ENCODE results near the gene CDK2AP2. TPM values are rescaled to one million over a fixed set of nuclear protein-coding genes. Genes with fewer than 3 reads are reported as not detected.

CDK2AP2 gene
- total RNA-seq, 4 donors from 2014 or later, result 60.4 to 97.7 (median 77.2) TPM

DNA sequence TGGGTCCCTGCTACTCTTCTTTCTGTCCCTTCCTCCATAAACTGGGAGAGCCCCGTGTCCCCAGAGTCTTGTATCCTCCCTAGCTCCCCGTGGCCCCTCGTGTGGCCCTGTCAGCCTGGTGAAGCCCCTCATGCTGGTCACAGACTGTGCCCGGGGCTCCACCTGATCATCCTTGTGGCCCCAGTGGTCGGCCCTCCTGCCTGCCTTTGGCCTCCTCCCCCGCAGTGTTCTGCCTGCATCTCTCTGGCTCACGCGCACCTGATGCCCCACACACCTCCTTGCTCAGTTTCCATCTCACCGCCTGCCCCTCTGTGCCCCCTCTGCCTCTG is 16.5 kb upstream of the CDK2AP2 start:
- Histone ChIP-seq H3K9me3 (no peaks in the 10 kb centered on the region), H3K4me3 (no peak overlapping the region), H3K4me1 (peaks cover 0 to 7% (median 0%) of the 10 kb centered on the region in 4 donors), H3K27ac (no peak overlapping the region), H3K27me3 (no peaks in the 10 kb centered on the region), H3K36me3 (no peaks in the 10 kb centered on the region)
- no peak for DNase-seq
- TF ChIP-seq POLR2A (IDR thresholded peaks at IDR 0.05), result no peak
- TF ChIP-seq, protein P1, sequence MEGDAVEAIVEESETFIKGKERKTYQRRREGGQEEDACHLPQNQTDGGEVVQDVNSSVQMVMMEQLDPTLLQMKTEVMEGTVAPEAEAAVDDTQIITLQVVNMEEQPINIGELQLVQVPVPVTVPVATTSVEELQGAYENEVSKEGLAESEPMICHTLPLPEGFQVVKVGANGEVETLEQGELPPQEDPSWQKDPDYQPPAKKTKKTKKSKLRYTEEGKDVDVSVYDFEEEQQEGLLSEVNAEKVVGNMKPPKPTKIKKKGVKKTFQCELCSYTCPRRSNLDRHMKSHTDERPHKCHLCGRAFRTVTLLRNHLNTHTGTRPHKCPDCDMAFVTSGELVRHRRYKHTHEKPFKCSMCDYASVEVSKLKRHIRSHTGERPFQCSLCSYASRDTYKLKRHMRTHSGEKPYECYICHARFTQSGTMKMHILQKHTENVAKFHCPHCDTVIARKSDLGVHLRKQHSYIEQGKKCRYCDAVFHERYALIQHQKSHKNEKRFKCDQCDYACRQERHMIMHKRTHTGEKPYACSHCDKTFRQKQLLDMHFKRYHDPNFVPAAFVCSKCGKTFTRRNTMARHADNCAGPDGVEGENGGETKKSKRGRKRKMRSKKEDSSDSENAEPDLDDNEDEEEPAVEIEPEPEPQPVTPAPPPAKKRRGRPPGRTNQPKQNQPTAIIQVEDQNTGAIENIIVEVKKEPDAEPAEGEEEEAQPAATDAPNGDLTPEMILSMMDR (IDR thresholded peaks at IDR 0.05), result no peak

DNA sequence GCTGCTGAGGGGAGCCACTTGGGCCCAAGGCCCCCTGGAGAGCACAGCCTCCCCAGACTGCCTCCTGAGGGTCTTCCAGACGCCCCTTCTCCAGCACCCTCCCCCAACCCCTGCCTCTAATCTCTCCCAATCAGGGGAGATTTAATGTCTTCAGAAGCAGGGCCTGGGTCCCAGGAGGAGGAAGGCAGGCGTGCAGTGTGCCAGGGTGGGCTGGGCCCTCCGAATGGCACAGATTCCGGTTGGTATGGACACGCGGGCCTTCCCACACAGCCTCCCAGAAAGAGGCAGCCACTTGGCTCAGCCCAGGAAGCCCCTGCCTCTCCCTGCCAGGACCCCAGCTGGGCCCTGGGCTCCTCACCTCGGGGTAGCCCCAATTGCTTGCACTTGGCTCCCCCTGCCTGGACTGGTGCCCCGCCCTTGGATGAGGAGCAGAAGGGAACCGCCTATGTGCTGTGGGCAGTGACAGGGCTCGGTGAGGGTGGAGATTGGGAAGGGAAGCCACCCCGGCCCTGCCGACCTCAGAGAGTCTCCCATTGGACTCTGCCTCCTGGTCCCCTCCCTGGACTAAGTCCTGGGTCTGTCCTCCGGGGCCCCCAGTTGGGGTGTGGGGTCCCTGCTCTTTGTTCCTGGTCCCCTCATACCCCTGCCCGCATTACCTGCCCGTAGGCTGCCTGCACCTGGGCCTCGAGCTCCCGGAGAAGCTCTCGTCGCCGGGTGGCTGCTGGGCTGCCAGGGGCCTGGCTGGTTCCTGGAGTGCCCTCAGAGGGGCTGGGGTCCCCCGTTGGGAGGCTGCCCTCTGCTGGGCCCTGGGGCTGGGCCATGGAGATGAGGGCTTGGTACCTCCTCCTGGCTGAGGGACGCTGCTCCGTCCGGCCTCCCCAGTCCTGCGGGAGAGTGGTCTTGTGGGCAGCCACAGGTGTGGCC is 15.9 kb upstream of the CDK2AP2 start:
- TF ChIP-seq, protein P1 (IDR thresholded peaks at IDR 0.05), result no peak
- no peak for TF ChIP-seq POLR2A (IDR thresholded peaks at IDR 0.05)
- Histone ChIP-seq H3K9me3 (no peaks in the 10 kb centered on the region), H3K27ac (no peak overlapping the region), H3K4me3 (no peak overlapping the region), H3K36me3 (no peaks in the 10 kb centered on the region), H3K27me3 (no peaks in the 10 kb centered on the region), H3K4me1 (peaks cover 0 to 7% (median 0%) of the 10 kb centered on the region in 4 donors)
- DNase-seq, result no peak

DNA sequence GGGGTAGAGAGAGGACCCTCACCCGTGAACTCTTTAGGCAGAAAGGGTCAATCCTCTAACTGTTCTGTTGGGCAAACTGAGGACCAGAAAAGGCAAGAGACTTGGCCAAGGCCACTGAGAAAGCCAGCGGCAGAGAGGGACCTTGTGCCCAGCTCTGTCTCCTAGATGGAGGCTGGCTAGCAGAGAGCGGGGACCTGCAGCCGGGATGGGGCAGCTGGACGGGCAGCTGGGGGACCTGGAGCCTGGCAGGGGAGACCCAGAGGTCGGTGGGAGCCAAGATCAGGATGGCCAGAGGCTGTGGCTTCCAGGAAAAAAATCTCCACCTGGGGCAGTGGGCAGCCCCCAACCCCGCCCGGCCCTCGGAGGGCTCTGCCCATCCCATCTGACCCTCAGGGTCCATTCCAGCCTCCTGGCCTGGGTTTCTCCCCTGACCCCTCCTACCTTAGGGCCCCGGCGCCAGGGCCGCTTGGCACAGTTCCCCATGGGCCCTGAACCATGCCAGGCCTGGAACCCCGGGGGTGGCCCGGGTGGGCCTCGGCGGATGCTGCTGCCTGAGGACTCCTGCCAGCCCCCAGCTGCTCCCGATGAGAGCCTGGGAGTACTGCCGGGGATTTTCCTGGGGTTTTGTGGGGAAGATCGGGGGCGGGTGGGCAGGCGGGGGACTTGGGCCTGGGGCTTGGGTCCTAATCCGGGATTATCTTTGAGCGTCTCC is 15.0 kb upstream of the CDK2AP2 start, which contains the start of gene CABP2:
CABP2 (minus strand) TSS at position 603 of the 712 bp plus-strand sequence; CDS start at position 483, 120 bp downstream.
- H3K27me3 ChIP-seq, result no peaks in the 10 kb centered on the region
- H3K27ac ChIP-seq, result no peak within 1 kb of the TSS
- H3K4me3 ChIP-seq, result no peak within 1 kb of the TSS
- DNase-seq, result no peak
- H3K9me3 ChIP-seq, result no peaks in the 10 kb centered on the region
- no peaks in the 10 kb centered on the region for H3K36me3 ChIP-seq
- TF ChIP-seq POLR2A (IDR thresholded peaks at IDR 0.05), result no peak
- TF ChIP-seq, protein P1 (IDR thresholded peaks at IDR 0.05), result no peak
- H3K4me1 ChIP-seq, result peaks cover 0 to 7% (median 0%) of the 10 kb centered on the region in 4 donors

DNA sequence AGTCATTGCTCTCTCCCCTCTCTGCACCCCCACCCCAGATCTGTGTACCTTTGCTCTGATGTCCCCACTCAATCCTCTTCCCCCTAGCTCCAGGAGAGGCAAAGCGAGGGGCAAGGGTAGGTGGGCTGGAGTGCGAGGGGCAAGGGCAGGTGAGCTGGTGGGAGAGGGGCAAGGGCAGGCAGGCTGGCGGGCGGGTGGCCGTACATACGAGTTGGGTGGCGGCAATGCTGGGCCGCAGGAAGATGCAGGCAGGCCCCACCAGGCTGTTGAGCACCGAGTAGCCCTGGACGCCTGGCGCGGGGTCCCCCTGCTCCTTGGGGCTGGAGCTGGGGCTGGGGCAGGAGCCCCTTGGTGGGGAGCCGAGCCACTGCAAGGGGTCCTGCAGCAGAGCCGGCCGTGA is 14.4 kb upstream of the CDK2AP2 start:
- Histone ChIP-seq H3K4me1 (peaks cover 0 to 7% (median 0%) of the 10 kb centered on the region in 4 donors), H3K4me3 (no peak overlapping the region), H3K9me3 (no peaks in the 10 kb centered on the region), H3K27me3 (no peaks in the 10 kb centered on the region), H3K27ac (no peak overlapping the region), H3K36me3 (no peaks in the 10 kb centered on the region)
- no peak for DNase-seq
- no peak for TF ChIP-seq POLR2A (IDR thresholded peaks at IDR 0.05)
- TF ChIP-seq, protein P1 (IDR thresholded peaks at IDR 0.05), result no peak

GRCh38 chr11:67521924-67522323 is 14.0 kb upstream of the CDK2AP2 start:
- H3K36me3 ChIP-seq, result no peaks in the 10 kb centered on the region
- no peak for DNase-seq
- H3K9me3 ChIP-seq, result no peaks in the 10 kb centered on the region
- H3K4me3 ChIP-seq, result no peak overlapping the region
- TF ChIP-seq, protein P1 (IDR thresholded peaks at IDR 0.05), result no peak
- TF ChIP-seq POLR2A (IDR thresholded peaks at IDR 0.05), result no peak
- no peak overlapping the region for H3K27ac ChIP-seq
- H3K4me1 ChIP-seq, result peaks cover 0 to 7% (median 0%) of the 10 kb centered on the region in 4 donors
- H3K27me3 ChIP-seq, result no peaks in the 10 kb centered on the region

All from Peyer's patch (tissue), 4 donors.